Esophagus muscularis mucosa (tissue), 3 donors: ENCODE data around the gene CEP95.

Experiments used
- POLR2AphosphoS5 ChIP-seq, 2 donors: sonication (generic); formaldehyde crosslinking; IDR thresholded peaks; one replicate each; pipeline ENCODE4 v1.6.1; 2017; ENCODE audit warnings: antibody characterized with exemption in 2 of 2
- TF ChIP-seq, protein P1 (sequence below), 3 experiments: fragments of 200-600 bp in 2 of 3; fragments of 450-650 bp in 1 of 3; sonication (generic) in 2 of 3; IDR thresholded peaks; one replicate each; pipeline ENCODE4 v1.5.1; 2017 to 2019; ENCODE audit warnings: antibody characterized with exemption in 3 of 3, mild to moderate bottlenecking in 2 of 3, moderate library complexity in 1 of 3

DNA sequence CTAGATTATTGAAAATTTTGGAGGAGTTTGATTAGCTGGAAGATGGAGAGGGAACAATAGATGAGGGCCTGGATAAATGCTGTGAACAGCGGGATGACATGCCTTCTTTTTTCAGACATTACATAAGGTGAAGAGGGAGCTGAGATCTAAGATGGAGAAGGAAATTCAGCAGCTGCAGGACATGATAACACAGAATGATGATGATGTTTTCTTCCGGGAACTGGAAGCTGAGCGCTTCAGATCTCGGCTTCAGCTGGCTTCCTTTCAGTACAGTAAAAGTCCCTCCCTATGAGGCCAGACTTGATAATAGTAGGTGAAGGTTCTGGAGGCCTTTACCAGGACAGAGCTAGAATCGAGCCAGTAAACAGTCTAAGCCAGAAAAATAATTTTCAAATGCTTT lies 30.7 kb downstream of the CEP95 start:
- no peak for TF ChIP-seq POLR2AphosphoS5 (IDR thresholded peaks at IDR 0.05)
- TF ChIP-seq, protein P1, sequence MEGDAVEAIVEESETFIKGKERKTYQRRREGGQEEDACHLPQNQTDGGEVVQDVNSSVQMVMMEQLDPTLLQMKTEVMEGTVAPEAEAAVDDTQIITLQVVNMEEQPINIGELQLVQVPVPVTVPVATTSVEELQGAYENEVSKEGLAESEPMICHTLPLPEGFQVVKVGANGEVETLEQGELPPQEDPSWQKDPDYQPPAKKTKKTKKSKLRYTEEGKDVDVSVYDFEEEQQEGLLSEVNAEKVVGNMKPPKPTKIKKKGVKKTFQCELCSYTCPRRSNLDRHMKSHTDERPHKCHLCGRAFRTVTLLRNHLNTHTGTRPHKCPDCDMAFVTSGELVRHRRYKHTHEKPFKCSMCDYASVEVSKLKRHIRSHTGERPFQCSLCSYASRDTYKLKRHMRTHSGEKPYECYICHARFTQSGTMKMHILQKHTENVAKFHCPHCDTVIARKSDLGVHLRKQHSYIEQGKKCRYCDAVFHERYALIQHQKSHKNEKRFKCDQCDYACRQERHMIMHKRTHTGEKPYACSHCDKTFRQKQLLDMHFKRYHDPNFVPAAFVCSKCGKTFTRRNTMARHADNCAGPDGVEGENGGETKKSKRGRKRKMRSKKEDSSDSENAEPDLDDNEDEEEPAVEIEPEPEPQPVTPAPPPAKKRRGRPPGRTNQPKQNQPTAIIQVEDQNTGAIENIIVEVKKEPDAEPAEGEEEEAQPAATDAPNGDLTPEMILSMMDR (IDR thresholded peaks at IDR 0.05), result no peak
